COLO829 (cell line): Measurements from ENCODE around the gene PIEZO2.
A peak's percentile ranks its signal among the peaks of the same experiment; 100 is the strongest.
"Not testable (repeated sequence)": the region's sequence is repeated elsewhere in the genome, so short reads cannot be mapped to it uniquely, and the experiment has no call there.

ENCODE experiments used
- DNase-seq: peaks from one replicate; pipeline ENCODE4 v3.0.0; 2012; ENCODE audit warnings: low spot score

Gene PIEZO2

GRCh38 chr18:11148680-11149440 is 509 bp downstream of the PIEZO2 start:
- no peak for DNase-seq

DNA sequence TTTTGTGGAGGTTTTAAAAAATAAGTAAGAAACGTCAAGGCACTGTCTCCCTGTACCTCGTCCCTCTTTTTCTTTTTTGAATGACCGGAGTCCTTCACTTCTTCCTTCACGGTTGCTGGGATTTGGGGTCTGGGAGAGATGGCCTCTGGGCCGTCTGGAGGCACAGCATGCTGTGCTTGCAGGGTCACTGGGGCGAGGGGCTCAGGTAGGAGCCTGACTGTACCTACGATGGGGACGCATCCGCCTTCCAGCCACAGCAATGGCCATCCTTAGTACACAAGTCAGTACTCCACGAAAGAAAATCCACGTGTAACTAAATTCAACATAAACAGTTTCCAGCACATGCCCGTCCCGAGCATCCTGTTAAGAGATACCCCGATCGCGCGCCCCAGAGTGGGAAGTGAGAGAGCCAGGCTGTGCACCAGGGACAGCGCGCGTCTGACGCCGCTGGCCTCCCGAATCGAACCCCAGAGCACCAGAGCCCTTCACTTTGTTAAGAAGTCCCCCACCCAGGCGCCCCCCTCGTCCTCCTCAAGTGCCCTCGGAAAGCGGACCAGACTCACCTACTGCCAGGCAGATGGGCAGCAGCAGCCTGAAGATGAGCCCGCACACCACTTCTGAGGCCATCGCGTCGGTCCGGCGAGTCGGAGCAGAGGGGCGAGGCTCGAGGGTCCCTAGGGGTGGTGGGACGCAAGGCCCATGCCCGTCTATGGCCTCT is 1.2 kb downstream of the PIEZO2 start:
- DNase-seq = no peak

DNA sequence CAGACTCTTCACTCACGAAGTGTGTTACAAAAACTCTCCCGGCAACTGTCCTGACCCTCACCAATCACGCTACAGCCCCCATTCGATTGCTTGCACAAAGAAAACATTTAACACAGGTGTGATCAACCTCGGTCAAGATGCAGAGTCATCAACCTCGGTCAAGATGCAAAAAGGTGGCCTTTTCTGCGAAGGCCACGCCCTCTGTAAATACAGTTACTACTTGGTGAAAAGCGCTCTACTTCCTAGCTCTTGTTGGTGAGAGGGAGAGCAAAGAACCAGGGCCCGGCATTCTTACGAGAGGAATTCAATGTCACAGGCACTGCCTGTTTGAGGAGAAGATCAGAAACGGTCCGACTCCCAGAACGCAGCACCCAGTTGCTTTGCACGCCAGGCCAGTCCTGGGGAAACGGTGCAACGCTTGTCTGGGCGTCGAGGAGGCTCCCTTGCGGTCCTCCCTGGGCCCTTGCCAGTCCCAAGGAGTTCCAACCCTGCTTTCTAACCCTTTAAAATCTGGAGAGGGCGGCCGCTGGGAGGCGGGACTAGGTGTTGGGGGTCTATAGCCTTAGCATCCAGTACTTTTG is 1.9 kb downstream of the PIEZO2 start:
- DNase-seq = no peak

DNA sequence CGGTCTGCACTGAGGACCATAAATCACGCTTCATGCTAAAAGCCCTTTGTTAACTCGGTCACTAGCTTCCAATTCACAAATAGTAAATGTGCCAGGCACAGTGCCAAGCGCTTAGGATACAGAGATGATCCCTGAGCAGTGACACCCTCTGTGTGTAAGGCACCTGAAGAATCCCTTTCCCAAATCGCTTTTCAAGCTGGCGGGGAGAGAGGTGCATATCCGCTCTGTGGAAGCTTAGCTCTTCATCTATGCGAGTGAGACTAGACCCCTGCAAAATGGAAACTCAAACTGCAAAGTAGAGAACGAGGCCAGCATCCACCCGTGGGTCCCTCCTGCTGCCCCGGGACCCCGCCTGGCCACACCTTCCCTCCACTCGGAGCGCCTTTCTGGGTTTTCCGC is 2.4 kb downstream of the PIEZO2 start:
- DNase-seq = no peak

- DNase-seq = no peak
Measured at GRCh38 chr18:11146238-11146946, 3.0 kb downstream of the PIEZO2 start.

DNA sequence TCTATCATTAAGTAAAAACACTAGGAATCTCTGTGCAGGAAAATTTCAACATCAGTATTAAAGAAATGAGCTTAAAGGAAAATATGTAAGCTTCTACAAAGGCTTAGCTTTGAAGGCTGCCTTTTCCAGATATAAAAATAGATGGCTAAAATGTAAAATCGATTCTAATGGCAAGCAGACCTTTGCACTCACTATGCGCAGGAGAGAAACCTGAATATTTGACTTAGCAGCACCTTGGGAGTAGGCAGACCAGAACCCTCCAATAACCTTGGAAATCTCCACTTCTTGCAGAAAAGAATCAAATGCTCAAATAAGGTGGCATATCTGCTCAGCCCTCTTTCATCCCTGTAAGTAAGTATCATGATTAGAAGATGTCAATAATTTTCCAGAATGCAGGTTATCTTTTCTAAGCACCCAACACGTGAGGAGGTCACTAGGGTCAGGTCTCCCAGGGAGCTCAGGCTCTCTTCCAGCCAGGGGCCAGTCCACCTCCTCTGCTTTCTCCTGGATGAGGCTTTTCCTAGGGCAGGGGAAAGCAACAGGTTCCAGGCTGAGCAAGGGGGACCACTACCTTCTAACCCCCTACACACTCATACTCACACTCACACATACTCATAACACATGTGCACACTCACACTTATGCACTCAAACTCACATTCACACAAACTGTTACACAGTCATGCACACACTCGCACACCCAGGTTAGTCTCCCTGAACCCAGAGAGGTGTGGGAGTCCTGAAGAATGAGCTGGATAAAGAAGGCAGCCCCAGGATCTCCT is 3.8 kb downstream of the PIEZO2 start:
- no peak for DNase-seq

GRCh38 chr18:11137400-11137799 is 12.0 kb downstream of the PIEZO2 start:
- DNase-seq = no peak

DNA sequence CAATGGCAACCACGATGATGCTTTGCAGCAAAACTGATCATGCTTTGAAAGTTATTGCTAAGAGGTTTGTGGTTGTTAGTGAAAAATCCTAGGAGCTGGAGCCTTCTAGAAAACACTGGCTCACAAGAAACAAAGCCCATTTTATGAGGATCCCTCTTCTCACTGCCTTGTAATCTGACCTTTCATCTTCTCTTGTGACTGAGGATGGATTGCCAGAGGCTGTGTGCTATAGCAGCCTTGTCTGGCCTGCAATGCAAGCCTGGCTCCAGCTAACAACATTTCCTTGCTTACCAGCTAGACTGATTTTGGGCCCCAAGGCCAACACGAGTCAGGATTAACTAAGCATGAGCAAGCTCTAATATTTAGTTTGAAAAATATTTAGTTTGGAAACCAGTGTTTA is 13.1 kb downstream of the PIEZO2 start:
- DNase-seq = peak; percentile 70

DNA sequence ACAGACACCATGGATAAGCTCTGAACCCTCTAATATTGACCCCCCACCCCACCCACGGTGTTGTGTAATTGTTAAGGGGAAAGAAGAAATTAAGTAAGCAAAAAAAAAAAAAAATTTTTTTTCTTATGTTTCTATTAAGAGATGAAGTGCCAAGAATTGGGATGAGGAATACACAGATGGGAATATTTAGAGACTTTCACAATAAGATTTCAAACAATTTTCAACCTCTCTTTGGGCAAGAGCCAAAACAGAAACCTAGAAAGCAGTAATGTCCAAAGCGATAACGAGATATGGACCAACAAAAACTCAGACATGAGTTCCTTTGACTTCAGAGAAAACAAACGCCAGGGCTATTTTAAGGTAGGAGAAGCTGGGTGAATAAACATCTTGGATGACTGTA is 14.4 kb downstream of the PIEZO2 start:
- no peak for DNase-seq

DNA sequence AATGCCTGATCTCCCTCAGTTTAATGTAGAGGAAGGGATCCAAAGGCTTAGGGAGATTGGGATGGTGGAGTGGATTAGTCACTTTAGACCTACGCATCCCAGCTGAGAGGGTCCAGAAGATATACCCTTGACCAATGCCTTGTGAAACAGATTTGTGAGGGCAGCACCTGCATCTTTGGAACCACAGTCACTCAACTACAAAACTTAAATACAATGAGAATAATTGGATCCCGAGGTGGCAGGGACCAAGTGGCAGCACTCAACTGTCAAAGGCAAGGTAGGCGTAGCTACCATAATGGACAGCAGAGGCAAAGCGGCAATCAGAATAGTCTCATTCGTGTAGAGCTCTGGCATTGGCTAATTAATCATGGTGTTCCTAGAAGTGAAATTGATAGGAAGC is 20.3 kb downstream of the PIEZO2 start:
- DNase-seq = not testable (repeated sequence)

GRCh38 chr18:11125492-11126315 is 23.7 kb downstream of the PIEZO2 start:
- no peak for DNase-seq

- no peak for DNase-seq
Measured at GRCh38 chr18:11124054-11124453, 25.3 kb downstream of the PIEZO2 start.

GRCh38 chr18:11121443-11121849 is 27.9 kb downstream of the PIEZO2 start:
- DNase-seq = no peak

- no peak for DNase-seq
Measured at GRCh38 chr18:11119959-11120587, 29.3 kb downstream of the PIEZO2 start.

DNA sequence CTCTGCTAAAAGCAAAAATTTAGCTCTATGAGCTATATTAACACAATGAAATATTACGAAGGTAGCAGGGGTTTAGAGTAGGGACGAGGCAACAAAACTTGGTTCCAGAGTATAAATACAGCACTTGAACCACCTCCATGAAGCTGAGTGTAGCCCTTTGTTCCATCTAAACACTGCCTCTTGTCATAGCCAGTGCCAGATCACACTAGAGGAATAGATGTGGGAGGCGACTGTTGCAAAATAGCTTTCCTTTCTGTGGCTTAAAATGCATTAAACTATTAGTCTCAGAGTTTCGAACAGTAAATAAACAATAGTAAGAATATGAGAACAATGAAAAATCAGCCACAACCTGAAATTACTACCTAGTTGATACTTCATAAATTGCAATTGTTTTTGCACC is 29.8 kb downstream of the PIEZO2 start:
- DNase-seq = peak; percentile 63

DNA sequence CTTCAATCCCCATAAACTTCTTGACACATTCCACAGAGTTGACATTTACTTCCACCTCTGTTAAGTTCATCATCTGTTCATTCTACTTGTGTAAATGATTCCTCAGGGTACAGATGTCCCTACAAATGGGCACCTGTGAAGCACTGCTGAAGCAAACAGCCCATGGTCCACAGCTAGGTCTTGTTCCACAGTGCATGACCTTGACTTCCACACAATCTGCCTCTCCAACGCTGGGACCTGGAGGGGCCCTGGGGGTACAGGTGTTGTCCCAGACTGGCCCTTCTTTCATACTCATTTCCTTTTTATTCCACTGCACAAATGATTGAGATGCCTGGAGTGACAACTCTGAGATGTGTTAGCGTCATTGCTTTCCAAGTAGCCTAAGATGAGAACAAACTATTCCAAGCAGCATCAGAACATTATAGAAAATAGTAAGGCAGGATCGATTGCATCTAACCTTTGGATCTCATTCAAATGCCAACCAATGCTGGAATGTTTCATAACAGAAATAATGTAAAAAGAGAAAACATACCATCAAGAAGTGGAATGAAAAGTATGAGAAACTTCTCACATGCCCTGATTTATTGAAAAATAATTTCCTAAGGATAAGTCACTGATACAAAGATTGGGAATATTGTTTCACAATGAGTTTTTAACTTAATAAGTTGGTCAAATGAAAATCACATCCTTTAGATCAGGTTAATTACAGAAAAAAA is 31.2 kb downstream of the PIEZO2 start:
- DNase-seq = no peak

- DNase-seq = no peak
Measured at GRCh38 chr18:11115276-11115675, 34.1 kb downstream of the PIEZO2 start.

GRCh38 chr18:11114653-11115052 is 34.7 kb downstream of the PIEZO2 start:
- peak; percentile 56 for DNase-seq

DNA sequence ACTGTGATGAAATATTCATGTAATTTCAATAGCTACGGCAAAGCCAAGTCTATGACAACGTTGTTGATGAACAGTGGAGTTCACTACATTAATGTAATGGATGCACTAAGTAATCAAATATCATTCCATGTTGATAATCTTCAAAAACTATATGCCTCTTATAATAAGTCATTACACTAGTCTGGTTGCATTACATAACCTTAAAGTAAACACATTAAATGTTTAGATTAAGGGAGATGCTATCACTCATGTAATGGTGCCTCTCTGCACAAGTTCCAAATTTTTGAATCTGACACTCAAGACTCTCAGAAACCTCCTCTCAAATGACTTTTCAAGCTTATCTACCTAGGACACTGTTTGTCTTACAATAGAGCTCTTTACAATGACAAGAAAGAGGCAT is 35.4 kb downstream of the PIEZO2 start:
- DNase-seq = no peak

DNA sequence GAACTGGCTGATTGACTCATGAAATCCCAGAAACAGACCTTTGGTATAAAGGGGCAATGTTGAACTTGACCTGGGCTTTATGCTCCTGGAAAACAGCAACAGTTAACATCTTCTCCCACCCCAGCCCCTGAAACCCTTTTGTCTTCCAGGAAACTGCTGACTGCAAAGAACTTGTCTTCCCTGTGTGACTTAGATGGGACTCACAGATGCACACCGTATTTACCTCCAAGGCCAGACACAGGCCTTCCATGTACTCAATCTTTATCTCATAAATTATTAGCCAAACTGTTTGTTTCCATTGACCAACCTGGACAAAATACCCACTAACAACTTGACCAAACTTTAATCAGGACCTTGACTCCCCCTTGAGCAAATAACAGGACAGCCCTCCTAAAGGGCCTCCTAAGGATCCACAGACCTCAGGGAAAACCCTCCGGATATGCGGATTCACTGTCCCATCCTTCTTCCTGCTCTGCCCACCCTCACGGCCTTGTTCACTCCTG is 36.3 kb downstream of the PIEZO2 start:
- DNase-seq = no peak
